GM23338 (cell line): ENCODE results near the gene PDIA4. TPM values are rescaled to one million over a fixed set of nuclear protein-coding genes. Genes with fewer than 3 reads are reported as not detected.

Experiments used
- ATAC-seq: fragments of 200-7000 bp; cut with Tn5 transposase; 3 replicates; pipeline ENCODE4 v1.9.1; 2020
- DNase-seq: peaks from one replicate; pipeline ENCODE4 v3.0.0-alpha.2; 2015; ENCODE audit warnings: low spot score
- H2AFZ ChIP-seq: fragments of 200-600 bp; sonication (generic); 2 replicates; pipeline ENCODE4 v1.8.0; 2016; ENCODE audit warnings: antibody characterized with exemption, mild to moderate bottlenecking, moderate library complexity
- H3F3A ChIP-seq: fragments of 200-600 bp; sonication (generic); replicated peaks from 2 replicates; pipeline ENCODE4 v1.8.0; 2017; ENCODE audit warnings: antibody characterized with exemption, mixed run types, low read depth
- H3K27ac ChIP-seq: fragments of 200-600 bp; sonication (generic); 2 replicates; pipeline ENCODE4 v1.6.1; 2016; ENCODE audit warnings: low read depth
- H3K27me3 ChIP-seq: fragments of 200-600 bp; sonication (generic); 2 replicates; pipeline ENCODE4 v1.8.0; 2016; ENCODE audit warnings: mild to moderate bottlenecking, mixed run types, moderate library complexity; ENCODE audit not compliant: insufficient read depth
- H3K36me3 ChIP-seq: fragments of 200-600 bp; sonication (generic); 2 replicates; pipeline ENCODE4 v1.8.0; 2016; ENCODE audit warnings: mild to moderate bottlenecking; ENCODE audit not compliant: insufficient read depth
- H3K4me1 ChIP-seq: fragments of 200-600 bp; sonication (generic); 2 replicates; pipeline ENCODE4 v1.8.0; 2016; ENCODE audit warnings: mild to moderate bottlenecking, moderate library complexity; ENCODE audit not compliant: insufficient read depth
- H3K4me2 ChIP-seq: fragments of 200-600 bp; sonication (generic); 2 replicates; pipeline ENCODE4 v1.7.1; 2017; ENCODE audit warnings: mixed run types
- H3K4me3 ChIP-seq: fragments of 200-600 bp; sonication (generic); 2 replicates; pipeline ENCODE4 v1.6.1; 2016; ENCODE audit warnings: mixed run types
- H3K79me2 ChIP-seq: fragments of 200-600 bp; sonication (generic); replicated peaks from 2 replicates; pipeline ENCODE4 v1.8.0; 2017; ENCODE audit warnings: mild to moderate bottlenecking; ENCODE audit not compliant: insufficient read depth
- H3K9me2 ChIP-seq: fragments of 200-600 bp; sonication (generic); 2 replicates; pipeline ENCODE4 v1.8.0; 2017; ENCODE audit not compliant: insufficient read depth
- H4K20me1 ChIP-seq: fragments of 200-600 bp; sonication (generic); replicated peaks from 2 replicates; pipeline ENCODE4 v1.8.0; 2017; ENCODE audit warnings: mild to moderate bottlenecking; ENCODE audit not compliant: insufficient read depth
- H3K27ac Mint-ChIP-seq: 2 replicates; pipeline ENCODE4 v1.8.0; 2020; ENCODE audit warnings: inconsistent platforms, mild to moderate bottlenecking, moderate library complexity, mixed read lengths
- H3K27me3 Mint-ChIP-seq: 3 replicates; pipeline ENCODE4 v1.8.0; 2022; ENCODE audit warnings: low read depth, mild to moderate bottlenecking, moderate library complexity, mixed read lengths, inconsistent platforms; ENCODE audit not compliant: insufficient read depth, poor library complexity
- H3K36me3 Mint-ChIP-seq: 3 replicates; pipeline ENCODE4 v1.8.0; 2021; ENCODE audit warnings: low read depth, mild to moderate bottlenecking, inconsistent platforms, moderate library complexity, mixed read lengths
- H3K4me1 Mint-ChIP-seq: 3 replicates; pipeline ENCODE4 v1.8.0; 2020; ENCODE audit warnings: mild to moderate bottlenecking, inconsistent platforms, mixed read lengths
- H3K4me3 Mint-ChIP-seq: 3 replicates; pipeline ENCODE4 v1.8.0; 2021; ENCODE audit warnings: moderate library complexity, mild to moderate bottlenecking, inconsistent platforms, mixed read lengths
- H3K9me3 Mint-ChIP-seq: 3 replicates; pipeline ENCODE4 v1.8.0; 2020; ENCODE audit warnings: moderate library complexity, mild to moderate bottlenecking, inconsistent platforms, mixed read lengths
- CREB1 ChIP-seq: fragments of 250-450 bp; sonication (Bioruptor Pico); IDR thresholded peaks from 2 replicates; pipeline ENCODE4 v1.5.0; 2020; ENCODE audit warnings: low read depth, mild to moderate bottlenecking, moderate library complexity
- CTCF ChIP-seq, 2 experiments: fragments of 200-600 bp in 1 of 2; sonication (generic) in 1 of 2; conservative IDR thresholded peaks; 2 replicates each; pipeline versions ENCODE4 v1.5.1 to v1.6.1; 2016 to 2017; ENCODE audit warnings: antibody characterized with exemption in 2 of 2, low read depth in 2 of 2, mild to moderate bottlenecking in 2 of 2, moderate library complexity in 1 of 2
- ETS1 ChIP-seq: IDR thresholded peaks from 2 replicates; pipeline ENCODE4 v1.6.1; 2016; ENCODE audit warnings: antibody characterized with exemption
- EZH2 ChIP-seq: fragments of 200-600 bp; sonication (generic); IDR thresholded peaks from one replicate; pipeline ENCODE4 v1.8.0; 2017; ENCODE audit warnings: antibody characterized with exemption, mild to moderate bottlenecking, low read depth; ENCODE audit not compliant: unreplicated experiment
- EZH2phosphoT487 ChIP-seq: fragments of 200-600 bp; sonication (generic); IDR thresholded peaks from one replicate; pipeline ENCODE4 v1.8.1; 2018; ENCODE audit warnings: antibody characterized with exemption; ENCODE audit not compliant: unreplicated experiment
- JUNB ChIP-seq: IDR thresholded peaks from one replicate; pipeline ENCODE4 v1.6.1; 2016; ENCODE audit warnings: antibody characterized with exemption; ENCODE audit not compliant: unreplicated experiment
- NANOG ChIP-seq: IDR thresholded peaks from 2 replicates; pipeline ENCODE4 v1.6.1; 2016; ENCODE audit warnings: antibody characterized with exemption, borderline replicate concordance
- POLR2AphosphoS5 ChIP-seq: IDR thresholded peaks from 2 replicates; pipeline ENCODE4 v1.6.1; 2016; ENCODE audit warnings: antibody characterized with exemption, low read depth
- STAT1 ChIP-seq: IDR thresholded peaks from one replicate; pipeline ENCODE4 v1.6.1; 2016; ENCODE audit warnings: antibody characterized with exemption; ENCODE audit not compliant: unreplicated experiment
- ZNF114 ChIP-seq: fragments of 250-450 bp; sonication (Bioruptor Pico); IDR thresholded peaks from 2 replicates; pipeline ENCODE4 v1.5.0; 2020; ENCODE audit warnings: mild to moderate bottlenecking, moderate library complexity
- ZNF331 ChIP-seq: fragments of 250-450 bp; sonication (Bioruptor Pico); IDR thresholded peaks from 2 replicates; pipeline ENCODE4 v1.5.0; 2020; ENCODE audit warnings: low read depth, mild to moderate bottlenecking, moderate library complexity
- ZNF462 ChIP-seq: fragments of 250-450 bp; sonication (Bioruptor Pico); IDR thresholded peaks from 2 replicates; pipeline ENCODE4 v1.5.0; 2020; ENCODE audit warnings: mild to moderate bottlenecking, moderate library complexity
- polyA plus RNA-seq: library from polyadenylated mRNA; unstranded; fragments of >200 nt; fragmentation: Nextera tagmentation; extraction: Ambion mirVana; gene quantifications from 2 replicates; pipeline ENCODE4 v1.2.1, GENCODE V29; 2016
- total RNA-seq: library from RNA; depleted of rRNA; stranded (reverse); fragments of >200 nt; shearing (Covaris generic); gene quantifications from 2 replicates; pipeline ENCODE4 v1.2.3, GENCODE V29; 2014

Gene PDIA4
- total and polyA plus RNA-seq, 2 experiments from 2014 or later: 196 to 332 TPM

GRCh38 chr7:148993193-148993592, 35.1 kb downstream of the PDIA4 start (continued):
- TF ChIP-seq ETS1 (no peak), EZH2phosphoT487 (no peak), JUNB (no peak), ZNF114 (no peak), CREB1 (CRISPR knock-in tag) (no peak), POLR2AphosphoS5 (no peak), EZH2 (no peak), CTCF (conservative IDR thresholded peaks at IDR 0.05; ENCODE audit: low read depth in 2 of 2) (no peak), ZNF331 (CRISPR knock-in tag) (no peak), STAT1 (no peak)

GRCh38 chr7:148991536-148991935, 36.8 kb downstream of the PDIA4 start:
- Histone ChIP-seq H2AFZ (no peak overlapping the region), H3F3A (peaks cover 11% of the 10 kb centered on the region), H3K27ac (no peak overlapping the region), H3K4me1 (peaks cover 8% of the 10 kb centered on the region), H3K79me2 (no peaks in the 10 kb centered on the region), H3K36me3 (no peaks in the 10 kb centered on the region), H3K27me3 (no peaks in the 10 kb centered on the region), H3K9me2 (no peaks in the 10 kb centered on the region), H3K4me2 (no peak overlapping the region), H4K20me1 (no peaks in the 10 kb centered on the region), H3K4me3 (no peak overlapping the region)
- Mint-ChIP-seq H3K4me3 (no peak overlapping the region), H3K4me1 (peaks cover 11% of the 10 kb centered on the region; the same call in 2 of the 3 replicates), H3K27me3 (peaks cover 6% of the 10 kb centered on the region), H3K9me3 (peaks cover 8% of the 10 kb centered on the region; the same call in 2 of the 3 replicates), H3K27ac (no peak overlapping the region), H3K36me3 (peaks cover 4% of the 10 kb centered on the region; the same call in 1 of the 3 replicates)
- ATAC-seq (no peak), DNase-seq (no peak)
- no peak for TF ChIP-seq POLR2AphosphoS5
- TF ChIP-seq EZH2phosphoT487: no peak
- TF ChIP-seq NANOG: no peak
- TF ChIP-seq CTCF (conservative IDR thresholded peaks at IDR 0.05; ENCODE audit: low read depth in 2 of 2): no peak
- TF ChIP-seq EZH2: no peak
- TF ChIP-seq ZNF331 (CRISPR knock-in tag): no peak
- no peak for TF ChIP-seq ZNF462 (CRISPR knock-in tag)
- TF ChIP-seq JUNB: no peak
- TF ChIP-seq STAT1: no peak
- no peak for TF ChIP-seq ZNF114
- no peak for TF ChIP-seq CREB1 (CRISPR knock-in tag)
